Stomach (tissue), 9 donors: ENCODE data around the gene PODXL2. TPM values are rescaled to one million over a fixed set of nuclear protein-coding genes. Genes with fewer than 3 reads are reported as not detected.

Experiments used
- DNase-seq, 2 donors: peaks; one replicate each; pipeline versions ENCODE4 v3.0.0 to v3.0.0-alpha.2; 2013 to 2019
- H3K27ac ChIP-seq, 5 donors: fragments of 200-600 bp in 4 of 5; sonication (generic) in 4 of 5; one replicate each; pipeline ENCODE4 v1.5.1; 2013 to 2019; ENCODE audit warnings: mild to moderate bottlenecking in 1 of 5, moderate library complexity in 1 of 5
- H3K27me3 ChIP-seq, 3 donors: fragments of 200-600 bp; sonication (generic); one replicate each; pipeline ENCODE4 v1.5.1; 2017 to 2019; ENCODE audit warnings: mixed run types in 1 of 3
- H3K36me3 ChIP-seq, 4 donors: fragments of 200-600 bp; sonication (generic); 1 replicate in 3 of 4; 2 replicates in 1 of 4; pipeline ENCODE4 v1.5.1; 2016 to 2019
- H3K4me1 ChIP-seq, 4 donors: fragments of 200-600 bp; sonication (generic); one replicate each; pipeline ENCODE4 v1.5.1; 2016 to 2019
- H3K4me3 ChIP-seq, 4 donors: fragments of 200-600 bp; sonication (generic) in 3 of 4; one replicate each; pipeline ENCODE4 v1.5.1; 2016 to 2019; ENCODE audit warnings: mild to moderate bottlenecking in 1 of 4
- H3K9me3 ChIP-seq, 4 donors: fragments of 200-600 bp; sonication (generic); one replicate each; pipeline ENCODE4 v1.5.1; 2016 to 2019
- EP300 ChIP-seq: sonication (generic); formaldehyde crosslinking; IDR thresholded peaks from one replicate; pipeline ENCODE4 v1.6.1; 2017; ENCODE audit warnings: antibody characterized with exemption
- POLR2A ChIP-seq, 4 donors: fragments of 450-650 bp; IDR thresholded peaks; one replicate each; pipeline ENCODE4 v1.6.1; 2016; ENCODE audit warnings: antibody characterized with exemption in 4 of 4, control low read depth in 2 of 4, mild to moderate bottlenecking in 1 of 4, moderate library complexity in 1 of 4
- POLR2AphosphoS5 ChIP-seq, 3 donors: sonication (generic); formaldehyde crosslinking; IDR thresholded peaks; one replicate each; pipeline ENCODE4 v1.6.1; 2016; ENCODE audit warnings: antibody characterized with exemption in 3 of 3
- WGBS, 5 donors: extraction: QIAGEN DNeasy Blood & Tissue Kit in 3 of 5; methylation state at CpG; one replicate each; pipeline versions ENCODE4 v1.1.5 to v1.1.7; 2013 to 2018; 5-methylcytosine and 5-hydroxymethylcytosine counted together
- intact Hi-C: fragments of 100-400 bp; cut with DNase I; formaldehyde crosslinking; loops from one replicate; pipeline ENCODE4 v1.15.1; 2023; ENCODE audit warnings: low total_unique reads
- polyA plus RNA-seq, 3 donors: library from polyadenylated mRNA; stranded (reverse); fragments of 200-250 nt; gene quantifications; one replicate each; pipeline ENCODE4 v1.2.3, GENCODE V29; 2013
- total RNA-seq, 5 donors: library from RNA; depleted of rRNA; stranded (reverse); fragments of >200 nt; gene quantifications; one replicate each; pipeline versions ENCODE4 v1.1.0 to v1.2.3, GENCODE V29; 2014 to 2016
- TF ChIP-seq, protein P1 (sequence below), 7 experiments: fragments of 450-650 bp in 4 of 7; fragments of 200-600 bp in 3 of 7; sonication (generic) in 3 of 7; IDR thresholded peaks; one replicate each; pipeline ENCODE4 v1.5.1; 2016 to 2019; ENCODE audit warnings: antibody characterized with exemption in 7 of 7, control low read depth in 2 of 7, mild to moderate bottlenecking in 1 of 7
- donor health status: healthy with polysubstance abuse.
- donor health status: Bipolar disorder and iron deficiency.
- donor health status: healthy.

Gene PODXL2
- total and polyA plus RNA-seq, 8 donors = 5.3 to 50.9 (median 12.1) TPM

DNA sequence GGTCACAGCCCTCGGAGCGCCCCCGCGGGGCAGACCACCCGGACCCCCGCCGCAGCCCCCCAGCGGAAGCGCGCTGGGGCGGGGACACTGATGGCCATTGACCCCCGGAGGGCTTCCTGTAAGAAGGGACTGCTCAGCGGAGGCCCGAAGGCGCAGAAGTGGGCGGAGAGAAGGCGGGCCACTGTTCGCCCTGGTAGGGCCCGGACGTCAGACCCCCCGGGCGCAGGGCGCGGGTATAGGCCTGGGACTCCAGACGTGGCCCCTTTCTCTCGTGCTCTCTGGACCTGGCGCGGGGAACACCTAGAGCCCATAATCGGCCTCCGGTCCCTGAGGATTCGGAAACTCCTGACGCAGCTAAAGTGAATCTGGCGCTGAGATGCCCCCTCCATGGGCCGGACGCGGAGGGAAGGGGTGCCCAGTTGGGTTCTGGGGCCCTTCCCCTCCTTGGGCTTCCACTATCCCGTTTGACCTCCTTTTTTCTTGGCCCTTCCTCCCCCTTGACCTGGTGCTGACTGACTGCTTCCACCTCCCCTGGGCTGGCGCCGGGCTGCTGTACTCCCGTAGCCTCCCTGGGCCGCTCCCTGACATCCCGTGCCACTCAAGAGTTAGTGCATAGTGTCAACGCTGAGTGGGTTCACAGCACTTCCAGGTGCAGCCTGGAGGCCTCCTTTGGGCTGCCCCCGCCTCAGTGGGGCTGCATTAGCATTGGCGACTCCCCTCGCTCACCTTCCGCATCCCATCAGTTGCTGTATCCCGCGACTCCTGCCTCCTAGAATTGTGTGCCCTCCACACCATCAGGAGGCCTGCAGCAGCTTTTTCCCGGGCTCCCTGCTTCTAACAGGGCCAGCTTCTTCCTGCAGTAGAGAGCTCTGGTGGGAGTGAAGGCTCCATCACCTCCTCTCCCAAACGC is 44.5 kb downstream of the PODXL2 start:
- WGBS, 5 donors = 12 to 20% (median 14%) methylated on average over 33 to 51 of the region's 51 CpGs
- Histone ChIP-seq H3K27ac (peak overlapping the region; percentile 86 to 98 (median 96)), H3K4me3 (peak overlapping the region; percentile 98 to 100 (median 98)), H3K27me3 (no peaks in the 10 kb centered on the region), H3K4me1 (peaks cover 28 to 39% (median 31%) of the 10 kb centered on the region in 4 donors), H3K36me3 (peaks cover 10 to 31% (median 28%) of the 10 kb centered on the region in 4 donors), H3K9me3 (no peaks in the 10 kb centered on the region)
- TF ChIP-seq POLR2A (IDR thresholded peaks at IDR 0.05) (no peak), POLR2AphosphoS5 (IDR thresholded peaks at IDR 0.05) (no peak), EP300 (no peak)
- TF ChIP-seq, protein P1, sequence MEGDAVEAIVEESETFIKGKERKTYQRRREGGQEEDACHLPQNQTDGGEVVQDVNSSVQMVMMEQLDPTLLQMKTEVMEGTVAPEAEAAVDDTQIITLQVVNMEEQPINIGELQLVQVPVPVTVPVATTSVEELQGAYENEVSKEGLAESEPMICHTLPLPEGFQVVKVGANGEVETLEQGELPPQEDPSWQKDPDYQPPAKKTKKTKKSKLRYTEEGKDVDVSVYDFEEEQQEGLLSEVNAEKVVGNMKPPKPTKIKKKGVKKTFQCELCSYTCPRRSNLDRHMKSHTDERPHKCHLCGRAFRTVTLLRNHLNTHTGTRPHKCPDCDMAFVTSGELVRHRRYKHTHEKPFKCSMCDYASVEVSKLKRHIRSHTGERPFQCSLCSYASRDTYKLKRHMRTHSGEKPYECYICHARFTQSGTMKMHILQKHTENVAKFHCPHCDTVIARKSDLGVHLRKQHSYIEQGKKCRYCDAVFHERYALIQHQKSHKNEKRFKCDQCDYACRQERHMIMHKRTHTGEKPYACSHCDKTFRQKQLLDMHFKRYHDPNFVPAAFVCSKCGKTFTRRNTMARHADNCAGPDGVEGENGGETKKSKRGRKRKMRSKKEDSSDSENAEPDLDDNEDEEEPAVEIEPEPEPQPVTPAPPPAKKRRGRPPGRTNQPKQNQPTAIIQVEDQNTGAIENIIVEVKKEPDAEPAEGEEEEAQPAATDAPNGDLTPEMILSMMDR (IDR thresholded peaks at IDR 0.05) = no peak
- intact Hi-C loops = no loop called here
- peak; percentile 61 to 80 for DNase-seq

DNA sequence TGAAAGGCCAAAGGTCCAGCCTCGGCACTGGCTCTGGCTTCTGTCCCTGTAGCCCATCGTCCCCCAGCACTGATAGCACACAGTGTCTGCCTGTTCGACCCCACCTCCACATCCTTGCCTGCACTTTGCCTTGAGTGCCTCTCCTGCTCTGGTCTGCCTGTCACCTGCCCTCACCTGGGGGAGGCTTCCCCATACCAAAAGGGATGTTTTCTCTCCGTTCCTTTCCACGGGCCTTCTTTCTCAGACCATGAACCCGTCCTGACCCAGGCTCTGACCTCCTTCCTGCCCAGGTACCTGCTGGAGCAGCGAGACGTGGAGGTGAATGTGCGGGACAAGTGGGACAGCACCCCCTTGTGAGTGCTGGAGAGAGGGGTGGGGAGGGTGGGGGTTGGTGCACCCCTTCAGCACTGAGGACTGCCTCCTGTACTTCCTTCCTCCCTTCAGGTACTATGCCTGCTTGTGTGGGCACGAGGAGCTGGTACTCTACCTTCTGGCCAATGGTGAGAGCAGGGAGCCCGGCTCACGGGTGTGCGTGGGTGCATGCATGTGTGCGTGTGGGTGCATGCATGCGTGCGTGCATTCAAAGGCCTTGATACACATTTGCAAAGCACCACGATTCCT is 45.2 kb downstream of the PODXL2 start:
- Histone ChIP-seq H3K4me3 (peak overlapping the region; percentile 98 to 100 (median 98)), H3K4me1 (peaks cover 28 to 39% (median 31%) of the 10 kb centered on the region in 4 donors), H3K36me3 (peaks cover 14 to 39% (median 35%) of the 10 kb centered on the region in 4 donors), H3K9me3 (no peaks in the 10 kb centered on the region), H3K27ac (peak overlapping the region in 2 of 5 donors; percentile 96 to 98), H3K27me3 (no peaks in the 10 kb centered on the region)
- peak in 1 of 2 donors; percentile 19 for DNase-seq
- TF ChIP-seq EP300 (no peak), POLR2AphosphoS5 (IDR thresholded peaks at IDR 0.05) (no peak), POLR2A (IDR thresholded peaks at IDR 0.05) (no peak)
- TF ChIP-seq, protein P1 (IDR thresholded peaks at IDR 0.05) = no peak
- 70 to 87% (median 81%) methylated on average over 11 to 17 of the region's 17 CpGs for WGBS, 5 donors
- intact Hi-C loops = no loop called here

DNA sequence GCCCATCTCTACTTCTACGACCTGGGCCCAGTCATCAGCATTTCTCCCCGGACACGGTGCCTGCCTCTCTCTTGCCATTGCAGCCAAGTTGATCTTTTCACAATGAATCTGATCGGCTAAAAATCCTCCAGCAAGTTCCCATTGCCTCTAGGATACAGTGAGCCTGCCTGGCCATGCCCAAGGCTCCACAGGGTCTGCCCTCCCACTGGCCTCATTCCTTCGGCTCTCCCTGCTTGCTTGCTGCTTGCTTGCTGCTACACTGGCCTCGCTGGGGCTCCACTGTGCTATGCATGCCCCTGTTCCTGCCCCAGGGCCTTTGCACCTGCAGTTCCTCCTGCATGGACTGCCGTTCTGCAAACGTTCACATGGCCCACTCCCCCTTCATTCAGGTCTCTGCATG is 45.8 kb downstream of the PODXL2 start:
- intact Hi-C loops = no loop called here
- Histone ChIP-seq H3K9me3 (no peaks in the 10 kb centered on the region), H3K36me3 (peaks cover 14 to 45% (median 41%) of the 10 kb centered on the region in 4 donors), H3K4me1 (peaks cover 28 to 39% (median 31%) of the 10 kb centered on the region in 4 donors), H3K4me3 (peak overlapping the region in 1 of 4 donors; percentile 98), H3K27me3 (no peaks in the 10 kb centered on the region), H3K27ac (no peak overlapping the region)
- TF ChIP-seq POLR2AphosphoS5 (IDR thresholded peaks at IDR 0.05) (no peak), EP300 (no peak), POLR2A (IDR thresholded peaks at IDR 0.05) (no peak)
- TF ChIP-seq, protein P1 (IDR thresholded peaks at IDR 0.05) = no peak
- WGBS, 5 donors = 85 to 98% (median 91%) methylated on average over 8 of the region's 8 CpGs
- DNase-seq = peak in 1 of 2 donors; percentile 13

DNA sequence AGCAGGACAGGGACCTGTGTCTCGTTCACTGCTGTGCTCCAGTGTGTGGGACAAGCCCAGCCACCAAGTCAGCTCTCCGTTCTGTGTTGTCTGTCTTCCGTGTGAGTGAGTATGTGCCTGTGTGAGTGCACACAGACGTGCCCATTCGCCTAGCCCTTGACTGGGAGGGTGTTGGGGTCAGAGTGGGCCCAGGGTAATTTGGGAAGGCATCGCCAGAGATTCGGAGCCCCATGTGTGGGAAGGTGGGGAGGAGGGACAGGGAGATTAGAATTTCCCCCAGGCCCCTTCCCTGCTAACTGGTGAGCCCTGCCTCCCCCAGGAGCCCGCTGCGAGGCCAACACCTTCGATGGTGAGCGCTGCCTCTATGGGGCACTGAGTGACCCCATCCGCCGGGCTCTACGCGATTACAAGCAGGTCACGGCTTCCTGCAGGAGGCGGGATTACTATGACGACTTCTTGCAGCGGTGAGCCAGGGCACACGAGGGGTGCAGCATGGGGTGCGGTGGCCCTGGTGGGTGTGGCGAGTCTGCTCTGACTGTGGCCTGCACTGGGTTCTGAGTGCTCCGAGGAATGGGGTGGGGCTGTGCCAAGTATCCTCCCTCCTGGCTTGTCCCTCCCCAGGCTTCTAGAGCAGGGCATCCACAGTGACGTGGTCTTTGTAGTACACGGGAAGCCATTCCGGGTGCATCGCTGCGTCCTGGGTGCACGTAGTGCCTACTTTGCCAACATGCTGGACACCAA is 46.8 kb downstream of the PODXL2 start:
- 85 to 93% (median 91%) methylated on average over 26 to 29 of the region's 29 CpGs for WGBS, 5 donors
- no peak for TF ChIP-seq POLR2AphosphoS5 (IDR thresholded peaks at IDR 0.05)
- TF ChIP-seq, protein P1 (IDR thresholded peaks at IDR 0.05) = no peak
- TF ChIP-seq EP300 = no peak
- TF ChIP-seq POLR2A (IDR thresholded peaks at IDR 0.05) = no peak
- peak in 1 of 2 donors; percentile 24 for DNase-seq
- intact Hi-C loops = no loop called here
- Histone ChIP-seq H3K36me3 (peaks cover 14 to 54% (median 49%) of the 10 kb centered on the region in 4 donors), H3K9me3 (no peaks in the 10 kb centered on the region), H3K27me3 (no peaks in the 10 kb centered on the region), H3K27ac (no peak overlapping the region), H3K4me3 (no peak overlapping the region), H3K4me1 (peaks cover 28 to 39% (median 31%) of the 10 kb centered on the region in 4 donors)
